Astrocyte (in vitro differentiated cells and primary cell): Measurements from ENCODE around the gene PRIMPOL. TPM values are rescaled to one million over a fixed set of nuclear protein-coding genes. Genes with fewer than 3 reads are reported as not detected.
"Not testable (repeated sequence)": the region's sequence is repeated elsewhere in the genome, so short reads cannot be mapped to it uniquely, and the experiment has no call there.

Experiments
- DNase-seq: peaks from one replicate; pipeline ENCODE4 v3.0.0-alpha.2; 2010; ENCODE audit warnings: low read depth
- FAIRE-seq: peaks from 2 replicates; lab custom pipeline; 2011; peaks lifted over from hg19 to GRCh38; lab: Jason Lieb, UNC
- H2AFZ ChIP-seq: 2 replicates; pipeline ENCODE4 v1.6.0; 2012; ENCODE audit warnings: low read depth, low read length, inconsistent platforms
- H3K27ac ChIP-seq: 2 replicates; pipeline ENCODE4 v1.5.1; 2011; ENCODE audit warnings: low read depth, low read length, inconsistent platforms
- H3K27me3 ChIP-seq: 2 replicates; pipeline ENCODE4 v1.6.0; 2011; ENCODE audit warnings: low read length, inconsistent platforms; ENCODE audit not compliant: insufficient read depth
- H3K36me3 ChIP-seq: 2 replicates; pipeline ENCODE4 v1.5.1; 2011; ENCODE audit warnings: low read length, inconsistent platforms; ENCODE audit not compliant: insufficient read depth
- H3K4me1 ChIP-seq: 2 replicates; pipeline ENCODE4 v1.5.1; 2011; ENCODE audit warnings: low read length, inconsistent platforms; ENCODE audit not compliant: insufficient read depth
- H3K4me2 ChIP-seq: 2 replicates; pipeline ENCODE4 v1.6.0; 2012; ENCODE audit warnings: low read length, inconsistent platforms
- H3K4me3 ChIP-seq: 2 replicates; pipeline ENCODE4 v1.5.1; 2011; ENCODE audit warnings: low read depth, mild to moderate bottlenecking, low read length, inconsistent platforms; ENCODE audit not compliant: insufficient read depth
- H3K79me2 ChIP-seq: 2 replicates; pipeline ENCODE4 v1.6.0; 2012; ENCODE audit warnings: mild to moderate bottlenecking, low read length, inconsistent platforms; ENCODE audit not compliant: insufficient read depth
- H3K9ac ChIP-seq: 2 replicates; pipeline ENCODE4 v1.6.0; 2012; ENCODE audit warnings: mild to moderate bottlenecking, low read length, inconsistent platforms
- H3K9me3 ChIP-seq: 2 replicates; pipeline ENCODE4 v1.5.1; 2012; ENCODE audit warnings: low read depth, mild to moderate bottlenecking, low read length, inconsistent platforms; ENCODE audit not compliant: insufficient read depth
- H4K20me1 ChIP-seq: 2 replicates; pipeline ENCODE4 v1.6.0; 2012; ENCODE audit warnings: low read length, inconsistent platforms; ENCODE audit not compliant: insufficient read depth
- H3K27ac Mint-ChIP-seq: one replicate; pipeline ENCODE4 v1.8.0; 2021; ENCODE audit warnings: mild to moderate bottlenecking, mixed read lengths; ENCODE audit not compliant: unreplicated experiment
- H3K27me3 Mint-ChIP-seq: one replicate; pipeline ENCODE4 v1.8.0; 2021; ENCODE audit warnings: low read depth, mixed read lengths; ENCODE audit not compliant: unreplicated experiment
- H3K36me3 Mint-ChIP-seq: one replicate; pipeline ENCODE4 v1.8.0; 2021; ENCODE audit warnings: low read depth, mixed read lengths; ENCODE audit not compliant: unreplicated experiment
- H3K4me1 Mint-ChIP-seq: one replicate; pipeline ENCODE4 v1.8.0; 2021; ENCODE audit warnings: low read depth, mixed read lengths; ENCODE audit not compliant: unreplicated experiment
- H3K4me3 Mint-ChIP-seq: one replicate; pipeline ENCODE4 v1.8.0; 2021; ENCODE audit warnings: mild to moderate bottlenecking, moderate library complexity, mixed read lengths; ENCODE audit not compliant: unreplicated experiment
- H3K9me3 Mint-ChIP-seq: one replicate; pipeline ENCODE4 v1.8.0; 2021; ENCODE audit warnings: mild to moderate bottlenecking, mixed read lengths; ENCODE audit not compliant: unreplicated experiment
- CTCF ChIP-seq: IDR thresholded peaks from 2 replicates; pipeline ENCODE4 v1.5.1; 2011; ENCODE audit warnings: low read depth, mild to moderate bottlenecking, inconsistent platforms, low read length, moderate library complexity; ENCODE audit not compliant: insufficient read depth
- EZH2 ChIP-seq: IDR thresholded peaks from 2 replicates; pipeline ENCODE4 v1.6.1; 2012; ENCODE audit warnings: mild to moderate bottlenecking, low read length, inconsistent platforms; ENCODE audit not compliant: insufficient read depth
- total RNA-seq: library from RNA; stranded (reverse); gene quantifications from 2 replicates; pipeline ENCODE4 v1.2.1, GENCODE V29; 2021

PRIMPOL gene
- total RNA-seq, 1 donor from 2014 or later, result 6.5 TPM

- no peak overlapping the region for H3K4me3 ChIP-seq
- no peak for FAIRE-seq
- Mint-ChIP-seq H3K27me3 (peaks cover 3% of the 10 kb centered on the region), H3K27ac (no peak overlapping the region), H3K4me3 (no peak overlapping the region), H3K9me3 (peaks cover 10% of the 10 kb centered on the region), H3K4me1 (no peaks in the 10 kb centered on the region), H3K36me3 (peaks cover 3% of the 10 kb centered on the region)
- no peaks in the 10 kb centered on the region for H3K79me2 ChIP-seq
- H3K4me2 ChIP-seq, result no peak overlapping the region
- peaks cover 4% of the 10 kb centered on the region for H3K9me3 ChIP-seq
- H3K36me3 ChIP-seq, result no peaks in the 10 kb centered on the region
- H3K4me1 ChIP-seq, result no peaks in the 10 kb centered on the region
- H3K9ac ChIP-seq, result no peak overlapping the region
- H4K20me1 ChIP-seq, result no peaks in the 10 kb centered on the region
- H3K27me3 ChIP-seq, result no peaks in the 10 kb centered on the region
- no peak overlapping the region for H2AFZ ChIP-seq
- no peak overlapping the region for H3K27ac ChIP-seq
- no peak for DNase-seq
- TF ChIP-seq EZH2, result no peak
- no peak for TF ChIP-seq CTCF
Measured at GRCh38 chr4:184612074-184612473, 37.5 kb upstream of the PRIMPOL start.

GRCh38 chr4:184613405-184613804 lies 36.1 kb upstream of the PRIMPOL start:
- Histone ChIP-seq H3K4me2 (no peak overlapping the region), H3K4me3 (no peak overlapping the region), H3K79me2 (no peaks in the 10 kb centered on the region), H3K27me3 (no peaks in the 10 kb centered on the region), H3K4me1 (no peaks in the 10 kb centered on the region), H2AFZ (no peak overlapping the region), H3K27ac (no peak overlapping the region), H4K20me1 (no peaks in the 10 kb centered on the region), H3K9ac (no peak overlapping the region), H3K9me3 (peaks cover 4% of the 10 kb centered on the region), H3K36me3 (no peaks in the 10 kb centered on the region)
- FAIRE-seq (no peak), DNase-seq (no peak)
- no peak overlapping the region for H3K27ac Mint-ChIP-seq
- no peak overlapping the region for H3K4me3 Mint-ChIP-seq
- H3K36me3 Mint-ChIP-seq, result peaks cover 3% of the 10 kb centered on the region
- H3K9me3 Mint-ChIP-seq, result peaks cover 9% of the 10 kb centered on the region
- H3K4me1 Mint-ChIP-seq, result no peaks in the 10 kb centered on the region
- peaks cover 3% of the 10 kb centered on the region for H3K27me3 Mint-ChIP-seq
- TF ChIP-seq EZH2, result no peak

GRCh38 chr4:184614509-184614908 lies 35.0 kb upstream of the PRIMPOL start:
- Histone ChIP-seq H3K4me1 (no peaks in the 10 kb centered on the region), H3K4me2 (no peak overlapping the region), H3K27me3 (no peaks in the 10 kb centered on the region), H4K20me1 (no peaks in the 10 kb centered on the region), H3K4me3 (no peak overlapping the region), H3K9me3 (peaks cover 4% of the 10 kb centered on the region), H2AFZ (no peak overlapping the region), H3K36me3 (no peaks in the 10 kb centered on the region), H3K27ac (no peak overlapping the region), H3K9ac (no peak overlapping the region), H3K79me2 (no peaks in the 10 kb centered on the region)
- no peak overlapping the region for H3K4me3 Mint-ChIP-seq
- DNase-seq, result no peak
- no peaks in the 10 kb centered on the region for H3K36me3 Mint-ChIP-seq
- no peaks in the 10 kb centered on the region for H3K4me1 Mint-ChIP-seq
- no peak for FAIRE-seq
- H3K27ac Mint-ChIP-seq, result no peak overlapping the region
- peaks cover under 1% of the 10 kb centered on the region for H3K27me3 Mint-ChIP-seq
- H3K9me3 Mint-ChIP-seq, result peaks cover 9% of the 10 kb centered on the region
- no peak for TF ChIP-seq CTCF
- no peak for TF ChIP-seq EZH2

GRCh38 chr4:184616168-184616567 lies 33.4 kb upstream of the PRIMPOL start:
- H3K27ac Mint-ChIP-seq, H3K4me1 ChIP-seq, H3K27me3 ChIP-seq, H3K4me3 Mint-ChIP-seq, H3K9me3 Mint-ChIP-seq, H3K27ac ChIP-seq, H4K20me1 ChIP-seq, H3K36me3 ChIP-seq, H3K36me3 Mint-ChIP-seq, H2AFZ ChIP-seq, DNase-seq, H3K9me3 ChIP-seq, H3K27me3 Mint-ChIP-seq, H3K79me2 ChIP-seq, H3K4me2 ChIP-seq, FAIRE-seq, H3K9ac ChIP-seq, H3K4me1 Mint-ChIP-seq, H3K4me3 ChIP-seq: not testable (repeated sequence)
